ENCODE measurements around the gene S100A7.

The S100A7 gene

DNA sequence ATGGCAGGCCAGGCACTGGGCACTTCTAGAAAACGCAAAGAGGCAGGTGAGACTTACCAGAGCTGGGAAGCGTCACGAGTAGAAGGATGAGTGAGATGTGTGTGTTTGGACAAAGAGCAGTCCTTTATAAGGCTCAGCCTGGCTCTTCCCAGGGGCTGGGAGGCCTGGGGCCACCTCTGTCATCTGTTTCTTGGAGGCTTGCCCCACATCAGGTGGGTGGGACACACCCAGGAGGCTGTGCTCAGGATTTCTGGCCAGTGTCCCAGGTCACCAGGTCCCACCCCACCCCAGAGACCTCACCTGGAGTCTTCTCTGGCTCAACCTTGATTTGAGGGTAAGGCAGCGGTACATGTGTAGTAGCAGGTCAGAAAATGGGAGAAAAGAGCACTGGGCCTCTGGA lies at the start of gene S100A7:
S100A7 (minus strand) TSS at position 101 of the 400 bp plus-strand sequence. CDS start 1,638 bp downstream, outside the sequence.
- no peak for DNase-seq (ENCODE audit: low read depth in 2 of 2, low spot score in 1 of 2)

DNA sequence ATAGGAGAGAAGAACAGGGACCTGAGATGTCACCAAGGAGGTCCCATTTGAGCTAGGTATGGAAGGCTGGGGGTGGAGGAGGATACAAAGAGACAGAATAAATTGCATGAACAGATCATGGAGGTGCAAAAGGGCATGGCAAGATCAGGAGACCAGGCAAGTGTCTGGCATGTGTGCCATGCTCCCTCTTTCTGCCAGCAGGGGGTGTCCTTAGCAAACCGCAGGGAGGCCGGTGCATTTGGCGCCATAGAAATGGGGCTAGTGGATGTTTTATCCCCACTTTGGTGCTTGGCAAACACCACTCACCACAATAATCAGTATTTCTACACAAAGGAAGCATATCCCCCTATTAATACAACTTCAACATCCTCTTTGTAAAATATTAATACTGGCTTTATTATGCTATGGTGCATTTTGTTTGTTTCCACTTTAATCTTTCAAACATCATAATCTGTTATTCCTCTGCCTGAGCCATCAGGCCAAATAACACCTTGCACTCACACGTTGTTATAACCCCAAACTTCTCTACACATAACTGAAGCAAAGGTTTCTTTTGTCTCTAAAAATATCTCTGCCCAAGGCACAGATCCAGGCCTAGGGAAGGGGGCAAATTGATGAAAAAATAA lies 49.4 kb upstream of the S100A7 start:
- DNase-seq (ENCODE audit: low read depth in 2 of 2, low spot score in 1 of 2), result peak in 1 of 2 donors; percentile 39

DNA sequence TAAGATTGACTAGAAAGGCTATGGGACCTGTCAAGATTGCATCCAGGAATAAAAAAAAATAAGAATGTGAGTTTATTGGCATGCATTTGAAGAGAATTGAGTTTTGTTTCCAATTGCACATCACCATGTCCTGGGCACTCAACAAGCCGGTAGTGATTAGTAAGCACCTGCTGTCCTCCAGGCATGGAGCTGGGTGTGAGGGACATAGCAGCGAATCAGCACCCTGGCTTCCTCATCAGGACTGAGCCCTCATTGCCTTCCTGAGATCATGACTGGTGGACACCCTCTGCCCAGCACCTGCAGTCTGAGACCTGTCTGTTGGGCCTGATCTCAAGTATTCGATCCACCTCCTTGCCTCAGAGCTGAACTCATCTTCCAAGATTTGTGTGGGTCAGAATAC lies 48.6 kb upstream of the S100A7 start:
- no peak for DNase-seq (ENCODE audit: low read depth in 2 of 2, low spot score in 1 of 2)

DNA sequence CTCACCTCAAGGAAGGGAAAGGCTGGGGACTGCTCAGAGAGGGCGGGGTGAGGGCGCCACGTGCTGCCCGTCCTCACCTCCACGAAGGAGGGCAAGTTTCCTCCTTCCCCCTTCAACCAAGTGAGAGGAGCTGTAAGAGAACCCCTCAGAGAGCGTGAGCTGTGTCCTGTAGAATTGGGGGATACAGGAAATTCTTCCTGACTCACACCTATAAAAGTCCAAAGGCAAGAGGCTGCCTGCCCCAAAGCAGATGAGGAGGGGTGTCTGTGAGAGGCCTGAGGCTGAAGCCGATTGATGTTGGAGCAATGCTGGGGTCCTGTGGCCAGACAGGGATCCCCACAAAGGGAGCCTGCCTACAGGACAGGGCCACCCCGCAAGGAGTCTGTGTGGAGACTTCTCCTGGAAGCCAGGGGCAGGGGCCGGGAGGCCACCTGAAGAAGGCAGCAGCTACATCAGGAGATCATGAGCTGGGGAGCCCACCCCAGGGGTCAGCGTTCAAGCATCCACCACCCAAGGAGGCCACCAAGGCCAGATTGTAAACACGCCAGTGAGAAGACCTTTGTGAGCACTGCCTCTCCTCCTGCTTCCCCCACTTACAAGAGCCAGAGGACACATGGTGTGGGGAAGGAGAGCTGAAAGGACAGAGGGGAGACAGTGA lies 47.6 kb upstream of the S100A7 start:
- no peak for DNase-seq (ENCODE audit: low read depth in 2 of 2, low spot score in 1 of 2)

DNA sequence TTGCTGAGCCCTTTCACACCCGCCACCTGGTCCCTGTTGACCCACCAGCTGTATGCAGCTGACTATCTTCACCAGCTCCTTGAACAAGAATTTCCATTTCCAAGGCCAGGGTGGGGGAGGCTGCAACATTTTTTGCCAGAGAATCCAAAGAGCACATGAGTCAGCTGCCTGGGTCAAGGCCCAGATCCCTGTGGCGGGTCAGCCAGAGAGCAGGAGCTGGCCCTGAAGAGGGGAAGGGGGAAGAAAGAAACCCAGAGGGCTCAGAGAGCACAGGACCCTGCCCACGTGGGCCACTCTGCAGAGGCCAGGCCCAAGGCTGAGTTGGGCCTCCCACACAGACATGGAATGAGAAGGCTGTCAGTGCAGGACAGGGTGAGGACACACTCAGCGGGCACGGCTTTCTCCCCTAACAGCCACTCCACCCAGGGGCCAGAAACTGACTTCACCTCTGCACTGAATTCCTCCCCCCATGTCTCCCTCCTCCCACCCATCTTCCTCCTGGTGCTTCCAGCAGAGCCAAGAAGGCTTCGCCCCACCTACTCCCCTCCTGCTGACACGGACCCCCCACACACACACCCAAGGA lies 46.5 kb upstream of the S100A7 start:
- no peak for DNase-seq (ENCODE audit: low read depth in 2 of 2, low spot score in 1 of 2)

DNA sequence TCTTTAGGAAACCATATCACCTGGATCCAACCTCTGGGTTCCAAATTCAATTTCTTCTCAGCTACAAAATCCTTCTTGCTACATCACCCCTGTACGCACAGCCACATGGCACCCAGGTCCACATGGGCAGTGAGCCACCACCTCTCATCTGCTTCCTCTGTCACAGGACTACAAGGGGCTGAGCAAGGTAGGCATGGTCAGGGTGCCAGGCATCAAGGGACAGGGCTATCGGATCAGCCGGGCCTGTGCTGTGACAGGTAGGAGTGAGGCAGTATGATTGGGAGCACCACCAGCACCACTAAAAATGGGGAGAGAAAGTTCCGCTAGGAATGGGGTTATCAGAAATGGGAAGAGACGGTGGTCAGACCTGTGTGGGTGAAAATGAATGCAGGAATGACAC lies 45.9 kb upstream of the S100A7 start:
- no peak for DNase-seq (ENCODE audit: low read depth in 2 of 2, low spot score in 1 of 2)

DNA sequence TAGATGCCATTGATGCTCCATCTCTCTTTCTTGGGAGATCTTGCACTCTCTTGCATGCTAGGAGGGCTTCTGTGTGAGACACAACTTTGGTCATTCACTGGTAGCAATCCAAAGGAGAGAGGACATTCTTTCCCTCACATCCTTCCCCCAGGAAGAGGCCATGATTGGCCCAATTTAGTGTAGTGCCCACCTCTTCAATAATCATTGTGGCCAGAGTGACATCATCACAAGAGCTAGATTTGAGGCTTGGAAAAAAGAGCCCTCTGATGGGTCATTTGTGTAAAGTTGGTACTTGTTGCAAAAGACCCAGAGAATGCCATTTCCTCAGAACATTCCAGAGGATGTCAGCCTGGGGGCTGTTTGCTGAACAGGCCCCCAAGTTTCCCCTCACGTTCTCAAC lies 45.1 kb upstream of the S100A7 start:
- DNase-seq (ENCODE audit: low read depth in 2 of 2, low spot score in 1 of 2), result no peak

DNA sequence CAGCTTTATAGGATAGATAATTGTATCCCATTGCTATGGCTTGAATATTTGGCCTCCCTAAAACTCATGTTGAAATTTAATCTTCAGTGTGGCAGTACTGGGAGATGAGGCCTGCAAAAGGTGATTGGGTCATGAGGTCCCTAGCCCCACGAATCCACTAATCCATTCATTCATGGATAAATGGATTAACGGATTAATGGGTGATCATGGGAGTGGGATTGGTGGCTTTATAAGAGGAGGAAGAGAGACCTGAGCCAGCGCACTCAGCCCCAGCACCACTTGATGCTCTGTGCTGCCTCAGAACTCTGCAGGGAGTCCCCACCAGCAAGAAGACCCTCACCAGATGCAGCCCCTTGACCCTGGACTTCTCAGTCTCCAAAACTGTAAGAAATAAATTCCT lies 43.3 kb upstream of the S100A7 start:
- no peak for DNase-seq (ENCODE audit: low read depth in 2 of 2, low spot score in 1 of 2)

DNA sequence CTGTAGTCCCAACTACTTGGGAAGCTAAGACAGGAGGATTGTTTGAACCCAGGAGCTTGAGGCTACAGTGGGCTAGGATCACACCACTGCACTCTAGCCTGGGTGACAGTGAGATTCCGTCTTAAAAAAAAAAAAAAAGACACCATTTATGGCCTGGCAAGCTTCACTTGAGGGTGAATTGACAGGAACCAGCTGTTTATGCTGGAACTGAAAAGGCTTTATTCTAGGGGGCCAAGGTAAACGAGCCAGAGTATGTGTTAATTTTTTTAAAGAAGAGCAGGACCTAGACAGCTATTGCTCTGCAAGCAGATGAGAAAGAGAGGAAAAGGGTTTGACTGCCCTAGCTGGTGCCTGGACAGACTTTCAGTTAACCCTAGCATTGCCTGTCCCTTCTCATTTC lies 38.3 kb upstream of the S100A7 start:
- DNase-seq (ENCODE audit: low read depth in 2 of 2, low spot score in 1 of 2), result no peak

DNA sequence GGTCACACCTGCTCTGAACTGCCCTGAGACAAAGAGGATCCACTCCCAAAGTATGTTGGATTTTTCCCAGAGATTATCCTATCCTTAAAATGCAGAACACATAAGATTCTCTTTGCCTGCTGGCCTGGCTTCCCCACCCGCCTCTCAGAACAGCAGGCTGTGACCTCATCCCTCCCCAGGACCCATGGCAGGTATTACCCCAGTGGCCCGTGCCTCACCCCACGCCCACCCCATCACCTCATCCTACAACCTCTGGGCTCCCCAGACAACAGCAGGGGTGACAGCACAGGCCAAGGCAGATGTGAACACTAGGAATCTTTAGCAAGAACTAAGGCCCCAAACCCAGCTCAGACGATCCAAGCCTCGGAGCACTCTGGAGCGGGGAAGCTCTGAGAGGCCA lies 35.1 kb upstream of the S100A7 start:
- DNase-seq (ENCODE audit: low read depth in 2 of 2, low spot score in 1 of 2), result no peak

DNA sequence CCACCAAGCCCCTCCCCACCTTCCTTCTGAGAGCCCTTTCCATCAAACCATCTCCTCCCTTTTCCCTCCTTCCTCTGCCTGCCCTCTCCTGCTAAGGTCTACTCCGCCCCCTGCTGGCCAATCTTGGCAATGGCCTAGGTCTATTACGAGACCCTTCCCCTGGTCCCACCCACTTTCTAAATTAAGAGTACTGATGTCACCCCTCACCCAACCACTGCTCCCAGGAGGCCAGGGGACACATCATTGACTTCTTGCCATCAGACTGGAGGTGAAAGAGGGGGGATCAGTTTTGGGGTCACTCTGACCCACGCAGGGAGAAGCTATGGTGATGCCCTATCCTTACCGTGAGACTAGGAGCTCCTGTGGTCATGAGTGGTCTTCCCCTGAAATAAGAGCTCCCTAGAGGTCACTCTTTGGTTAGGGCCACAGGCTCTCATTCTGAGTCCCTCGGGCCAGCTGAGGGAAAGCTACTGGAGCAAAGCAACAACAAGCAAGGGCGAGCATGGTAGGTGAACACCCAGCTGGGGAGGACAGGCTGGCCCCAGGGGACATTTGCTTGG lies 34.6 kb upstream of the S100A7 start:
- peak; percentile 29 to 60 for DNase-seq (ENCODE audit: low read depth in 2 of 2, low spot score in 1 of 2)

DNA sequence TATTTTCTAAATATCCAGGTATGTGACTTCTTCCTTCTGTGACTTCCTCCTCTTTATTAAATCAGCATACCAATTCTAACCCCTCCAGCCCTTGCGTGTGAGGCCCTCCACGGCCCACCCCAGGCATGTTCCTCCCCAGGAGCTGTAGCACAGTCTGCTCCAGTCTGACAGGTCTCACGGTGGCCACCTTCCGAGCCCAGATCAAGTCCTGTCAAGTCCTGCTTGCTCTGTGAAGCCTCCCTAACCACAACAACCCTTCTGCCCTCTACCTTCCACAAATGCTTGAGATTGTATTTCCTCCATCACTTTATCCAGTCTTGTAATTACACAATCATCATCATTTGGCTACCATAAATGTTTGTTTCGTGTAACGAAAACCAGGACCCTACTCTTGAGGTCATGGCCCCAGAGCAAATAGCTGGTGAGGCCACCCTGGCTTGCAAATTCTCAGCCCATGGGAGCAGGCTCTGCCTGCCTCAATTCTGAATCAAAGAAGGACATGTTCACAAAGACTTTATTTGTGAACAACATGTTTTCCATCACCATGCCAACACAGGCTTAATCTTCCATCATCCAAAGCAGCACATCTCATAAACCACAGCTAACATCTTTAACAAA lies 33.0 kb upstream of the S100A7 start:
- no peak for DNase-seq (ENCODE audit: low read depth in 2 of 2, low spot score in 1 of 2)

DNA sequence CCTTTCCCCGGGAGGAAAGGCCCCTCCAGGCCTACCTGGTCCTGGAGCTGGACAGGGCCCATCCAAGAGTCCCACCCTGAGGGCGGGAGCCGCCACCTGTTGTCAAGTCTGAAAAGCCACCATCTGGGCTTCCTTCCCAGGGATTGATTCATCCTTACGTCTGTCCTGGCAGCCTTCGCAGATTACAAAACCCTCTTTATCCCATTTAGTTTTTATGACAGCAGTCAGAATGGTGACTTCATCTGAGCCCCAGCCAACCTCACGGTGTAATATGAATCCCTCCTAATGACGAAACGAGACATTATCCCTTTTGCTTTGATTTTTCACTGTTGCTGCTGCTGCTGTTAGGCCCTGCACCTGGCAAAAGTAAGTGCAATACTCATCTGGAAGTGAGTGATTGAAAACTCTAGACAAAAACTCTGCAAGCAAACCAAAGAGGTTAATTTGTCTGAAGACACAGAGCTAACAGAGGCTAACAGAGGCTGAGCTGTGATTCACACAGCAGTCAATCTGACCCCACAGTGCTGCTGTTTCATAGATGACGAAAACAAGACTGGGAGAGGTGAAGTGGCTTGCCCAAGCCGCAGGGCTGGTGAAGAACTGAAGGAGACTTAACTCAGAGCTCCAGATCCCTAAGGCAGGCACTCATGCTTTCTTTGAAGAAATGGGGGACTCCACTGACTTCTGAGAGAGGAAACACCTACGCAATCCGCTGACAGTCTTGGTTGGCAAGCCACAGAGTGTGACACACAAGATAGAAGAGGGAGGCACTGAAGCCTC lies 30.0 kb upstream of the S100A7 start:
- no peak for DNase-seq (ENCODE audit: low read depth in 2 of 2, low spot score in 1 of 2)

DNA sequence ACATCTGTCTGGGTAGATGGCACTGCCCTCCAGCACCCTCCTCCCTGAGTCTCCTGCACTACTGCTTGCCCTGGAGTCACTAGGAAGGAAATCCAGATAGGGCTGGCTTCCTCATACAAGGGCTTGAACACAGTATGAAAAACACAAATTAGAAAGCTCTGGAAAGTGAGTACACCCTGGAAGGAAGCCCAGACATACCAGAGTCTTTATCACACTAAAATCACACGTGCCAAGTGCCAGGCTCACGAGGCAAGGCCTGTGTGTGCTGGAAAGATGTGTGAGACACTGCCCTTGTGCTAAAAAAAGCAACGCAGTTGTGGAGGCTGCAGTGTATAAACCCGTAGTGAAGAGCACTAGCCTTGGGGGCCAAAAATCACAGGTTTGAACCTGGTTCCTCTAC lies 28.3 kb upstream of the S100A7 start:
- DNase-seq (ENCODE audit: low read depth in 2 of 2, low spot score in 1 of 2), result no peak

DNA sequence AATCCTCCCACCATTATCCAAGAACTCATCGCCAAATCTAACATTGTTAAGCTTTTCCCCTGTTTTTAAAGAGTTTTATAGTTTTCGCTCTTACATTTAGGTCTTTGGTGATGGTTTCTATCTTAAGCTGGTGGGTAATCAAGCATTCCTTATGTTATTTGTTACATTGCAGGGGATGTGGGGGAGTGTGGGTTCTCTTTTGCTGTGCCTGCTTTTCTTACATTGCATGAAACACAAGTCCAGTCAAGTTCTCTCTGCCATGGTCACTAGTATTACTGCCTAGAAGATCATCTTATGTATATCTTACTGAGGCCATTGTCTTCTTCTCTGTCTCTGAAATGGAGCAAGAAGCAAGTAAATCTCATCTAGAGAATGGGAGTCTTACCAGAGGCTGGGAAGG lies 27.3 kb upstream of the S100A7 start:
- no peak for DNase-seq (ENCODE audit: low read depth in 2 of 2, low spot score in 1 of 2)

DNA sequence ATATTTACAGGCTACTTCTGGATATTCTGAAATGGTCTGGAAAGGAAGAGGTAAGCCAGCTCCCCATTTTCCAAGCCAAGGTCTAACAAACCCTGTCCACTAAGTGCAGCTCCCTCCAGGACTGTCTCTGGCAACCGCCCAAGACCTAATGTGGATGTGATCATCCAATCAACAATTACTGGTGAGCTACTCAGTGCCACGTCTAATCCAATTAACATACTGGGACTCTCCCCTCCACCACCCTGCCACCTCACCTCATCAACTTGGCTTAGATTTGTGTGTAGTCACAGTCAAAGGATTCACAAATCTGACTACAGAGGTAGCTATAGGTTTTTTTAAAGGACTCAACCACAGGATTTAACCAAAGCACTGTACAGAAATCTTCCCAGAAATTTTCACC lies 25.4 kb upstream of the S100A7 start:
- DNase-seq (ENCODE audit: low read depth in 2 of 2, low spot score in 1 of 2), result no peak

DNA sequence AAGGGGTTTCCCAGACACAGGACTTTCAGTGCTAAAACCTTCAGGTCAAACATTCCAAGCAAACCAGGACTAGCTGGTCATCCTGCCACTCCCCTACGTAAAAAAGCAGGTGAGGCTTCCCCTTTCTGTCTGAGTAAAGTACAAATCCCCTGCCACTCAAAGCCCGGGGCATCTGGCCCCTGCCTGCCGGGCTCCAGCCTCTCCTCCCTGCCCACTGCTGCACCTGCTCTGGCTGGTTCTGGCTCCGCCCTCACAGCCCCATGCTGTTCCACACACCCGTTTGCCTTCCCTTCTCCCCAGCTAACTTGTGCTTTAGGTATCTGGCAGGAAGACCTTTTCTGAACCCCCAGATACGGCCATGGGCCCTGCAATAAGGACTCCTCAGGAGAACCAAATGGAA lies 23.3 kb upstream of the S100A7 start:
- DNase-seq (ENCODE audit: low read depth in 2 of 2, low spot score in 1 of 2), result no peak

DNA sequence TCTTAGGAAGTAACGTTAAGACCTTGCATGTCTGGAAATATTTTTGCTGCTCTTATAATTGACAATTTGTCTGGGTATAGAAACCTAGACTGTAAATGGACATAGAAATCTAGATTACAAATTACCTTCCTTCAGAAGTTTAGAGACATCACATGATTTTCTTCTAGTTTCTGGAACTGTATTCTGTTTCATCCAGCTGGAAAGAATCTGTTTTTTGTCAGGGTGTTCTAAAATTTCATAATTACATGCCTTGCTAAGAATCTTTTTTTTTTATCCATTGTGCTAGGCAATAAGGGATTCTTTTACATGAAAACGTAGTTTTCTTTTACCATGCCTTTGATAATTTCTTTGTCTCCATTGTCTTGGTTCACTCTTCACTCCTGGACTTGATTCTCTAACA lies 20.7 kb upstream of the S100A7 start:
- DNase-seq (ENCODE audit: low read depth in 2 of 2, low spot score in 1 of 2), result no peak

DNA sequence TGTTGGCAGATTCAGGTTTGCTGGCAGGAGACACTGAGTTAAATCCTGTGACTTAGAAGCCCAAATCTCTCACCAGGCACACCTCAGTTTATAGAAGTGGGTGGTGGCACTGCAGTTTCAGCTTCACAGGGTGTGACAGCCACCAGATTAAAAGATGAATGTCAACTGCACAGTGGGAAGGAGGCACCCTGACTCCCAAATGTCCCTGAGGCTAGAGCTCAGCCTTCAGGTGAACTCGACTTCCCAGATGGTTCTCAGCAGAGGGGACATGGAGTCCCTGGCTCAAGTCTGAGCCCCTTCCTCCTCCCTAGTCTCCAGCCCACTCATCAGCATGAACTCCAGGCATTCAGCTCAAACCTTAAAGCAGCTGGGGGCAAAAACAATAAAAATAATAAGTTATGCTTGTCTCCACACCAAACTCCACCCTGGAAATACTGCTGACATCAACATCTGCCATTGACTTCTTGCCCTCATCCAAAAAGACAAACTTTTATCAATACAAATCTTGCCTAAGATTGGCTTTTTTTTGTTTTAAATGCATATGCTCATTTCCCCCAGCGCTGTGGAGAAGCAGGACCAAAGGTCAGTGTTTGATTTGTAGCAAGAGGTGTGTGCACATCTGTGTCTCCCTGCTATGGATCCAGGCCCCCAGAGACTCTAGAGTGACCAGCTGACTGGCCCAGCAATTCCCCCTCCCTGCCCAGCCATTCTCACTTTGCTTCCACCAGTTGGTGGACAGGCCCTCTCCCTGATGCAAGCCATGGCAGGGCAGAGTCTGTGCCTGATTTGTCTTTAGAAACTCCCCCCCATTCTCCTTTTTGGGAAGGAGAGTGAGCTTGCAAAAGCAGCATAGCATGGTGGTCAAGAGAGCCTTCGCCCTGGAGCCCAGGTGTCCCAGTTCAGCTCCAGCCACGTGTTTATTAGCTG lies 18.5 kb upstream of the S100A7 start:
- no peak for DNase-seq (ENCODE audit: low read depth in 2 of 2, low spot score in 1 of 2)

DNA sequence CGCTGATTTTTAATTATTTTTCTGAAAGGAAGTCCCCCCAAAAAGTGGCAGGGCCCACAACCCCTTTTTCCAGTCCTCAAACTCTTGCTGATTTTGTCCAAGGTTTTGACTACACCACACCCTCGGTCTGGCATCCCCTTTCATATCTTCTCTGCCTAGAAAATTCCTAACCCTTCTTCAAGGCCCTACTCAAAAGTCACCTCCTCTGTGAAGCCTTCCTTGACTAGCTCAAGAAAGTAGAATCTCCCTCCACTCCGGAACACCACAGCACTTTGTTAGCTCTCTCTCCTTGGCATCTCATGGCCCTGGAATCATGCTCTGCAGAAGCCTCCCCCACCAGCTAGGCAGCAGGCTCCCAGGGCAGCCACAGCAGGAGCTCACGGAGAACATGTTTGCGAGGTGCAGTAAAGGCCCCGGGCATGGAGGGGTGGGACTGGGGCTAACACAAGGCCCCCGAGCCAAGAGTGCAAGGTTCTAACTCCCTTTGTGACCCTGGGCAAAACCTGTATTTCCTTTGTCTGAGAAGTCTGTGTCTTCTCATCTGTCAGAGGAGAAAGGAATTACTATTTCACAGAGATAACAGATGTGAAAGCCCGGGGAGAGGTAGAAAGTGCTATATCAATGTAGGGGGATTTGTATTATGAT lies 17.7 kb upstream of the S100A7 start:
- no peak for DNase-seq (ENCODE audit: low read depth in 2 of 2, low spot score in 1 of 2)

Data from stimulated activated CD8-positive, alpha-beta memory T cell treated with anti-CD3 and anti-CD28 coated beads, Interleukin-4, amount 100 ng/mL, for 1 hour (primary cell).